Type B pancreatic cell (in vitro differentiated cells): ENCODE results near the gene GADD45GIP1. TPM values are rescaled to one million over a fixed set of nuclear protein-coding genes. Genes with fewer than 3 reads are reported as not detected.

ENCODE experiments used
- DNase-seq: peaks from one replicate; pipeline ENCODE4 v3.0.0; 2021; ENCODE audit warnings: mixed read lengths; ENCODE audit not compliant: unreplicated experiment; ENCODE audit errors: extremely low spot score
- H3K27ac Mint-ChIP-seq: 2 replicates; pipeline ENCODE4 v1.8.0; 2021; ENCODE audit warnings: mild to moderate bottlenecking, mixed read lengths
- H3K27me3 Mint-ChIP-seq: 2 replicates; pipeline ENCODE4 v1.8.0; 2021; ENCODE audit warnings: mixed read lengths
- H3K36me3 Mint-ChIP-seq: 2 replicates; pipeline ENCODE4 v1.8.0; 2021; ENCODE audit warnings: mixed read lengths
- H3K4me1 Mint-ChIP-seq: one replicate; pipeline ENCODE4 v1.8.0; 2021; ENCODE audit warnings: mixed read lengths; ENCODE audit not compliant: unreplicated experiment
- H3K4me3 Mint-ChIP-seq: 2 replicates; pipeline ENCODE4 v1.8.0; 2021; ENCODE audit warnings: mild to moderate bottlenecking, mixed read lengths
- H3K9me3 Mint-ChIP-seq: 2 replicates; pipeline ENCODE4 v1.8.0; 2021; ENCODE audit warnings: mixed read lengths
- CTCF ChIP-seq: fragments of 200-600 bp; sonication (generic); conservative IDR thresholded peaks from 2 replicates; pipeline ENCODE4 v1.5.0; 2021; ENCODE audit warnings: antibody characterized with exemption, mild to moderate bottlenecking
- total RNA-seq: library from RNA; stranded (reverse); gene quantifications from 2 replicates; pipeline ENCODE4 v1.2.1, GENCODE V29; 2021; ENCODE audit warnings: low replicate concordance

Gene GADD45GIP1
- total RNA-seq, 1 donor from 2014 or later = 23.1 TPM

- Mint-ChIP-seq H3K4me1 (peaks cover 11% of the 10 kb centered on the region), H3K27ac (peak overlapping the region; percentile 50), H3K9me3 (no peaks in the 10 kb centered on the region), H3K36me3 (no peaks in the 10 kb centered on the region), H3K4me3 (peak overlapping the region; percentile 52), H3K27me3 (peaks cover 36% of the 10 kb centered on the region)
- no peak for TF ChIP-seq CTCF
- no peak for DNase-seq
Measured at GRCh38 chr19:12985049-12985776, 28.2 kb upstream of the GADD45GIP1 start.

DNA sequence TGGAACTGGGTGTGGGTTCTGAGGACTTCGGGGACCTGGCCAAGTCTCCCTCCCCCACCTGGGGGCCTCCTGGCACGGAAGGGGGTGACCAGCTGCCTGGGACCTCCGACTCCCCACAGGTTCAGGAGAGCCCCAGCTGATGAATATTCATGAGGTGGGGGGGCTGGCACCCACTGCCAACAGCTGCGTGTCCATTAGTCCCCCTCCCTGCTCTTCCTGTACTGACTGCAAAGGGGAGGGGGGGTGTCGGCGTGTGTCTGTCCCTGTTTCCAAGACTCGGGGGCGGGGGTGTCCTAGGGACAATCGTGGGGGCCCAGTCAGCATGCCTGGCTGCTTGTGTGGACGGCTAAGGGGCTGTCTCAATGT lies 27.6 kb upstream of the GADD45GIP1 start:
- Mint-ChIP-seq H3K9me3 (no peaks in the 10 kb centered on the region), H3K27ac (no peak overlapping the region), H3K27me3 (peaks cover 38% of the 10 kb centered on the region), H3K36me3 (no peaks in the 10 kb centered on the region), H3K4me1 (peaks cover 11% of the 10 kb centered on the region), H3K4me3 (no peak overlapping the region)
- TF ChIP-seq CTCF = no peak
- no peak for DNase-seq

DNA sequence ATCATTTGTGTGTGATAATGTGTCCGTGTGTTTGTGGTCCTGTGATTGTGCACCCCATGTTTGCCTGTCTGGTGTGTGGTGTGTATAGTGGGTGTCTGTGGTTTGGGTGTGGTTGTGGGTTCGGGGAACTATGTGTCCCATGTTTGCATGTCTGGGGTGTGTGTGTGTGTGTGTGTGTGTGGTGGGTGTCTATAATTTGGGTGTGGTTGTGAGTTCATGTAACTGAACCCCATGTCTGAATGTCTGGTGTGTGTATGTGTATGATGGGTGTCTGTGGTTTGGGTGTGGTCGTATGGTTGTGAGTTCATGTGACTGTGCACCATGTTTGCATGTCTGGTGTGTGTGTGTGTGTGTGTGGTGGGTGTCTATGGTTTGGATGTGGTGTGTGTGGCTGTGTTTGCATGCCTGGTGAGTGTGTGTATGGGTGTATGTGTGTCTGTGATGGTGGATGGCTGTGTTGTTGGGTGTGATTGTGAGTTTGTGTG lies 27.2 kb upstream of the GADD45GIP1 start:
- no peak for TF ChIP-seq CTCF
- H3K4me3 Mint-ChIP-seq = no peak overlapping the region
- no peak for DNase-seq
- H3K9me3 Mint-ChIP-seq = no peaks in the 10 kb centered on the region
- peaks cover 38% of the 10 kb centered on the region for H3K27me3 Mint-ChIP-seq
- H3K27ac Mint-ChIP-seq = no peak overlapping the region
- peaks cover 11% of the 10 kb centered on the region for H3K4me1 Mint-ChIP-seq
- H3K36me3 Mint-ChIP-seq = no peaks in the 10 kb centered on the region

GRCh38 chr19:12983542-12984142 lies 26.6 kb upstream of the GADD45GIP1 start:
- peak; percentile 95 for TF ChIP-seq CTCF
- H3K27me3 Mint-ChIP-seq = peaks cover 42% of the 10 kb centered on the region
- no peak overlapping the region for H3K4me3 Mint-ChIP-seq
- no peak overlapping the region for H3K27ac Mint-ChIP-seq
- peak; percentile 88 for DNase-seq
- peaks cover 11% of the 10 kb centered on the region for H3K4me1 Mint-ChIP-seq
- H3K36me3 Mint-ChIP-seq = no peaks in the 10 kb centered on the region
- H3K9me3 Mint-ChIP-seq = no peaks in the 10 kb centered on the region

DNA sequence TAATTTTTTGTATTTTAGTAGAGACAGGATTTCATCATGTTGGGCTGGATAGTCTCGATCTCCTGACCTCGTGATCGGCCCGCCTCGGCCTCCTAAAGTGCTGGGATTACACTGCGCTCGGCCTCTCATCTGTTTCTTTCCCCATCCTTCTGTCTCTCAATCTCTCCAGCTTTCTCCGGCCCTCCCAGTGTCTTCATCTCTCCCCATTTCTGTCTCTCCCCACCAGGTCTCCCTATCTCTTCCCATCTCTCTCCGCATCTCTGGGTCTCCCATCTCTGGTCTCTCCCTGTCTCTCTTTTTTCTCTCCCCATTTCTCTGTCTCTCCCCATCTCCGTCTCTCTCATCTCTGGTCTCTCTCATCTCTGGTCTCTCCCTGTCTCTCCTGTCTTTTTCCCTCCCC lies 26.1 kb upstream of the GADD45GIP1 start:
- Mint-ChIP-seq H3K36me3 (no peaks in the 10 kb centered on the region), H3K27ac (no peak overlapping the region), H3K4me3 (no peak overlapping the region), H3K27me3 (peaks cover 44% of the 10 kb centered on the region), H3K9me3 (no peaks in the 10 kb centered on the region), H3K4me1 (peaks cover 11% of the 10 kb centered on the region)
- no peak for DNase-seq
- no peak for TF ChIP-seq CTCF
